IMR-90 (cell line): ENCODE data around the gene GTF3C1.

Experiments
- BHLHE40 ChIP-seq: fragments of 150-350 bp; IDR thresholded peaks from 2 replicates; pipeline ENCODE4 v1.6.1; 2016; ENCODE audit warnings: mild to moderate bottlenecking, low read depth, low read length
- CEBPB ChIP-seq: IDR thresholded peaks from 2 replicates; pipeline ENCODE4 v1.6.1; 2012; ENCODE audit warnings: low read depth, low read length, improper control_type of control experiment
- CHD1 ChIP-seq: IDR thresholded peaks from 2 replicates; pipeline ENCODE4 v1.6.1; 2012; ENCODE audit warnings: low read depth, low read length, improper control_type of control experiment
- CTCF ChIP-seq: conservative IDR thresholded peaks from 2 replicates; pipeline ENCODE4 v1.5.1; 2012; ENCODE audit warnings: mild to moderate bottlenecking, low read depth, low read length, improper control_type of control experiment
- ELK1 ChIP-seq: fragments of 150-350 bp; IDR thresholded peaks from 2 replicates; pipeline ENCODE4 v1.6.1; 2016; ENCODE audit warnings: low read depth, mild to moderate bottlenecking, low read length, moderate library complexity, borderline replicate concordance
- FOS ChIP-seq: fragments of 150-350 bp; IDR thresholded peaks from 2 replicates; pipeline ENCODE4 v1.6.1; 2016; ENCODE audit warnings: low read depth, low read length
- MAFK ChIP-seq: IDR thresholded peaks from 2 replicates; pipeline ENCODE4 v1.6.1; 2012; ENCODE audit warnings: low read depth, low read length, improper control_type of control experiment
- MAZ ChIP-seq: IDR thresholded peaks from 2 replicates; pipeline ENCODE4 v1.6.1; 2012; ENCODE audit warnings: low read depth, mild to moderate bottlenecking, low read length, improper control_type of control experiment, moderate library complexity, borderline replicate concordance
- POLR2A ChIP-seq: IDR thresholded peaks from 2 replicates; pipeline ENCODE4 v1.6.1; 2012; ENCODE audit warnings: mild to moderate bottlenecking, low read depth, low read length
- RAD21 ChIP-seq: IDR thresholded peaks from 2 replicates; pipeline ENCODE4 v1.6.1; 2012; ENCODE audit warnings: low read length, improper control_type of control experiment
- RCOR1 ChIP-seq: IDR thresholded peaks from 2 replicates; pipeline ENCODE4 v1.6.1; 2012; ENCODE audit warnings: mild to moderate bottlenecking, low read length, improper control_type of control experiment; ENCODE audit not compliant: insufficient replicate concordance
- RFX5 ChIP-seq: IDR thresholded peaks from 2 replicates; pipeline ENCODE4 v1.8.0; 2012; ENCODE audit warnings: low read depth, mild to moderate bottlenecking, low read length, moderate library complexity
- SMC3 ChIP-seq: fragments of 150-350 bp; IDR thresholded peaks from 2 replicates; pipeline ENCODE4 v1.6.1; 2016; ENCODE audit warnings: low read depth, mild to moderate bottlenecking, antibody characterized with exemption, low read length, moderate library complexity
- USF2 ChIP-seq: fragments of 150-350 bp; IDR thresholded peaks from 2 replicates; pipeline ENCODE4 v1.6.1; 2017; ENCODE audit warnings: mild to moderate bottlenecking, antibody characterized with exemption, low read length, low read depth

- TF ChIP-seq CTCF: no peak
- no peak for TF ChIP-seq POLR2A
- TF ChIP-seq MAZ: no peak
- no peak for TF ChIP-seq USF2
- no peak for TF ChIP-seq RAD21
- TF ChIP-seq CEBPB: no peak
- TF ChIP-seq SMC3: no peak
- no peak for TF ChIP-seq RFX5
- no peak for TF ChIP-seq ELK1
- no peak for TF ChIP-seq FOS
- no peak for TF ChIP-seq CHD1
- no peak for TF ChIP-seq BHLHE40
- no peak for TF ChIP-seq MAFK
- TF ChIP-seq RCOR1: no peak
Measured at GRCh38 chr16:27544671-27545070, 5.0 kb downstream of the GTF3C1 start.
